Stimulated activated CD8-positive, alpha-beta memory T cell treated with anti-CD3 and anti-CD28 coated beads, Interleukin-7, amount 100 ng/mL, for 24 hours (primary cell): ENCODE data around the gene GLIS1.
"Not testable (repeated sequence)": the region's sequence is repeated elsewhere in the genome, so short reads cannot be mapped to it uniquely, and the experiment has no call there.

Experiments used
- DNase-seq: peaks from one replicate; pipeline ENCODE4 v3.0.0-alpha.2; 2020; ENCODE audit warnings: low read depth

Gene GLIS1

GRCh38 chr1:53739109-53739681 lies at the start of gene GLIS1:
Gene GLIS1 (minus strand): TSS chr1:53739164. CDS start chr1:53738064, 1,100 bp downstream.
- DNase-seq: peak; percentile 33

- no peak for DNase-seq
Observed at GRCh38 chr1:53787655-53788054, 48.7 kb upstream of the GLIS1 start.

GRCh38 chr1:53783056-53783455 lies 44.1 kb upstream of the GLIS1 start:
- no peak for DNase-seq

- DNase-seq: no peak
Observed at GRCh38 chr1:53781654-53782053, 42.7 kb upstream of the GLIS1 start.

GRCh38 chr1:53777272-53777671 lies 38.3 kb upstream of the GLIS1 start:
- DNase-seq: no peak

- DNase-seq: no peak
Observed at GRCh38 chr1:53771648-53772047, 32.7 kb upstream of the GLIS1 start.

- DNase-seq: no peak
Observed at GRCh38 chr1:53769780-53770179, 30.8 kb upstream of the GLIS1 start.

- DNase-seq: no peak
Observed at GRCh38 chr1:53769184-53769583, 30.2 kb upstream of the GLIS1 start.

GRCh38 chr1:53766831-53767405 lies 28.0 kb upstream of the GLIS1 start:
- no peak for DNase-seq

GRCh38 chr1:53766194-53766742 lies 27.3 kb upstream of the GLIS1 start:
- no peak for DNase-seq

GRCh38 chr1:53765657-53766056 lies 26.7 kb upstream of the GLIS1 start:
- no peak for DNase-seq

- DNase-seq: no peak
Observed at GRCh38 chr1:53763911-53764310, 24.9 kb upstream of the GLIS1 start.

- no peak for DNase-seq
Observed at GRCh38 chr1:53763461-53763860, 24.5 kb upstream of the GLIS1 start.

- DNase-seq: not testable (repeated sequence)
Observed at GRCh38 chr1:53760497-53760896, 21.5 kb upstream of the GLIS1 start.

GRCh38 chr1:53755874-53756273 lies 16.9 kb upstream of the GLIS1 start:
- DNase-seq: no peak

- no peak for DNase-seq
Observed at GRCh38 chr1:53754484-53755312, 15.7 kb upstream of the GLIS1 start.

- DNase-seq: no peak
Observed at GRCh38 chr1:53752281-53752680, 13.3 kb upstream of the GLIS1 start.

- no peak for DNase-seq
Observed at GRCh38 chr1:53747841-53748240, 8.9 kb upstream of the GLIS1 start.

GRCh38 chr1:53740621-53741105 lies 1.7 kb upstream of the GLIS1 start:
- no peak for DNase-seq

GRCh38 chr1:53738205-53739108 lies 507 bp downstream of the GLIS1 start:
- no peak for DNase-seq

- DNase-seq: no peak
Observed at GRCh38 chr1:53737648-53738204, 1.2 kb downstream of the GLIS1 start.
